ENCODE results near the gene PDE4B. TPM values are rescaled to one million over a fixed set of nuclear protein-coding genes. Genes with fewer than 3 reads are reported as not detected.

PDE4B gene
- total RNA-seq, 2 donors from 2014 or later: 4.3 to 18.0 TPM

DNA sequence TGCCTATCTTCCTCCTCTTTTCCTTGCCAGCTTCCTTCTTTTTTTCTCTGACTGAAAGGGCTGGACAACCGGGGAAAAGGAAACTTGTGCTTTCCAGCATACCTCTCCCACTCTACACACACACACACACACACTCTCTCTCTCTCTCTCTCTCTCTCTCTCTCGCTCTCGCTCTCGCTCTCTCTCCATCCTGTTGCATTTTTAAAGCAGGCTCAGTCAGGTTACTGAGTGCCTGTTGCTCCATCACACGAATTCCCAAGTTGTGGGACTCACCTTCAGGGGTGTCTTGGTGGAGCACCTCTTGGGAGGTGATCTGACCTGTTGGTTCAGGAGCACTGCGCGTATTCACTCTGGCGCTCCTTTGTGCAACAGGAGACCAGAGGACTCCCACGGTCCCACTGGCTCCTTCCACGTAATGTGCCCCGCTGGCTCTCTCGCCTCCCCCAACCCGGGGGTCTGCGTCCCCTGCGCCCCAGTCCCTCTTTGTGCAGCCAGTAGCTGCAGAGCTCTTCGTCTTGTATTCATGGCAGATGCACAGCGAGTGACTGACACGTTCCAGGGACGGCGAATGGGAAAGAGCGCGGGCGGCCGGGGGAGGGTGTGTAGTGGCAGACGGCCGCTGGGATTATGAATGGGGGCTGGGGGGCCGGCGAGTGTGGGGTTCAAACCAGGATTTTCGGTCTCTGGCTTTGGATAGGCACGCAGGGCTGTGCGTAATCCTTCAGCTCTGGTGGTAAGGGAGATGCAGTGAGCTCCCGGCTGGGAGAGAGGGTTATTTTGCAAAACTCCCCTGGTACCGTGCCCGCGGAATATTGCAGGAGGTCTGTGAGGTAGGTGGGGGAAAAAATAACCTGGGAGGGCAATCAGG, 660 bp upstream of the PDE4B start:
- Histone ChIP-seq H3K27ac (ENCODE audit: low read depth, low read length) (no peak overlapping the region), H3K36me3 (ENCODE audit: control insufficient read depth, insufficient read depth, low read length) (no peaks in the 10 kb centered on the region), H3K27me3 (ENCODE audit: control insufficient read depth, insufficient read depth, low read length, poor library complexity, severe bottlenecking) (peaks cover 69% of the 10 kb centered on the region), H3K4me3 (ENCODE audit: low read length) (peak overlapping the region; percentile 79), H3K4me1 (ENCODE audit: control insufficient read depth, insufficient read depth, low read length) (no peaks in the 10 kb centered on the region), H3K9me3 (ENCODE audit: control insufficient read depth, low read length) (peaks cover 6% of the 10 kb centered on the region), H3K9ac (ENCODE audit: extremely low read depth, low read length, poor library complexity, severe bottlenecking) (no peak overlapping the region)
- peak overlapping the region; percentile 65 for H3K4me3 Mint-ChIP-seq
- 9 to 14% methylated on average over 9 to 35 of the region's 35 CpGs for WGBS, 2 experiments (ENCODE audit: insufficient coverage in 1 of 2, insufficient read length in 1 of 2)
- DNase-seq: peak; percentile 75
- peaks cover 5% of the 10 kb centered on the region for H3K9me3 Mint-ChIP-seq
- TF ChIP-seq, protein P1, sequence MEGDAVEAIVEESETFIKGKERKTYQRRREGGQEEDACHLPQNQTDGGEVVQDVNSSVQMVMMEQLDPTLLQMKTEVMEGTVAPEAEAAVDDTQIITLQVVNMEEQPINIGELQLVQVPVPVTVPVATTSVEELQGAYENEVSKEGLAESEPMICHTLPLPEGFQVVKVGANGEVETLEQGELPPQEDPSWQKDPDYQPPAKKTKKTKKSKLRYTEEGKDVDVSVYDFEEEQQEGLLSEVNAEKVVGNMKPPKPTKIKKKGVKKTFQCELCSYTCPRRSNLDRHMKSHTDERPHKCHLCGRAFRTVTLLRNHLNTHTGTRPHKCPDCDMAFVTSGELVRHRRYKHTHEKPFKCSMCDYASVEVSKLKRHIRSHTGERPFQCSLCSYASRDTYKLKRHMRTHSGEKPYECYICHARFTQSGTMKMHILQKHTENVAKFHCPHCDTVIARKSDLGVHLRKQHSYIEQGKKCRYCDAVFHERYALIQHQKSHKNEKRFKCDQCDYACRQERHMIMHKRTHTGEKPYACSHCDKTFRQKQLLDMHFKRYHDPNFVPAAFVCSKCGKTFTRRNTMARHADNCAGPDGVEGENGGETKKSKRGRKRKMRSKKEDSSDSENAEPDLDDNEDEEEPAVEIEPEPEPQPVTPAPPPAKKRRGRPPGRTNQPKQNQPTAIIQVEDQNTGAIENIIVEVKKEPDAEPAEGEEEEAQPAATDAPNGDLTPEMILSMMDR (conservative IDR thresholded peaks at IDR 0.05): no peak
- no peak overlapping the region for H3K27ac Mint-ChIP-seq
- no peaks in the 10 kb centered on the region for H3K4me1 Mint-ChIP-seq
- no peaks in the 10 kb centered on the region for H3K36me3 Mint-ChIP-seq (ENCODE audit: low read depth)
- H3K27me3 Mint-ChIP-seq (ENCODE audit: insufficient read depth): peaks cover 75% of the 10 kb centered on the region

DNA sequence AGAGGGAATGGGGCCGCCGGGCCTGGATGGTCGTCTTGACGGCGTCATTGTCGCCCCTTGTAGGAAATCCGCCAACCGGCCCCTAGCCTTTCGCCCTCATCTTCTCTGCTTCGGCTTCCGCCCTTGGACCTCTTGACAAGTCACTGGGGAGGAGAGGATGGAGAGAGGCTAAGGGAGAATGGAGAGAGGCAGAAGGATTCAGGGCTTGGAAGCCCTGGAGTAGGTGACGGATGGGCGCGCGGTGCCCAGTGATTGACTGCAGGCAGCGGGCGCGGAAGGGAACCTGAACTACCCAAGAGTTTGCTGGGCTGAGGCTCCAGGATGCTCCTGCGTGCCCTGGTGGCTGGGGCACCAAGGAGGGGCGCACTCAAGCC, 651 bp downstream of the PDE4B start:
- Mint-ChIP-seq H3K36me3 (ENCODE audit: low read depth) (no peaks in the 10 kb centered on the region), H3K27me3 (ENCODE audit: insufficient read depth) (peaks cover 80% of the 10 kb centered on the region), H3K4me1 (no peaks in the 10 kb centered on the region), H3K27ac (no peak overlapping the region), H3K4me3 (peak overlapping the region; percentile 65), H3K9me3 (peaks cover 5% of the 10 kb centered on the region)
- peak; percentile 72 for DNase-seq
- Histone ChIP-seq H3K9ac (ENCODE audit: extremely low read depth, low read length, poor library complexity, severe bottlenecking) (no peak overlapping the region), H3K9me3 (ENCODE audit: control insufficient read depth, low read length) (peaks cover 6% of the 10 kb centered on the region), H3K4me3 (ENCODE audit: low read length) (peak overlapping the region; percentile 79), H3K4me1 (ENCODE audit: control insufficient read depth, insufficient read depth, low read length) (no peaks in the 10 kb centered on the region), H3K27ac (ENCODE audit: low read depth, low read length) (no peak overlapping the region), H3K36me3 (ENCODE audit: control insufficient read depth, insufficient read depth, low read length) (no peaks in the 10 kb centered on the region), H3K27me3 (ENCODE audit: control insufficient read depth, insufficient read depth, low read length, poor library complexity, severe bottlenecking) (peaks cover 69% of the 10 kb centered on the region)
- WGBS, 2 experiments (ENCODE audit: insufficient coverage in 1 of 2, insufficient read length in 1 of 2): 7 to 14% methylated on average over 11 to 20 of the region's 20 CpGs
- TF ChIP-seq, protein P1 (conservative IDR thresholded peaks at IDR 0.05): no peak

DNA sequence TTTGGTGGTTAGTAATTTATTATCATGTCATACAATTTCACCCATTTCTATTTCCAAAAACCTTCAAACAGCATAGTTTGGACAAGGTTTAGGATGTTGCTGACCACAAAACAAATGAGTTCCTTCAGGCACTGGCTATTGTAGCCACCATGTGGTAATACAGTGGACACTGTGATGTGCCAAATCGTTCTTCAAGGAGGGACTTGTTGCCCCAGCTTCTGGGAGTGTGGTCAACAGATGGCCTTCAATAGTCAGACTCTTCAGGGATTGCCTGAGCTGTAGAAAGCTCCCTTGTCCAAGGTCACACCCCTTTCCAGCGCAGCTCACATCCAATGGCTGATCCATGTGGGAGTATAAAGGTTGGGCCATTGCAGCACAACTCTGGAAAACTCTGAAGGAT, 2.6 kb downstream of the PDE4B start:
- Histone ChIP-seq H3K9ac (ENCODE audit: extremely low read depth, low read length, poor library complexity, severe bottlenecking) (no peak overlapping the region), H3K27me3 (ENCODE audit: control insufficient read depth, insufficient read depth, low read length, poor library complexity, severe bottlenecking) (peaks cover 62% of the 10 kb centered on the region), H3K36me3 (ENCODE audit: control insufficient read depth, insufficient read depth, low read length) (no peaks in the 10 kb centered on the region), H3K4me1 (ENCODE audit: control insufficient read depth, insufficient read depth, low read length) (no peaks in the 10 kb centered on the region), H3K27ac (ENCODE audit: low read depth, low read length) (no peak overlapping the region), H3K9me3 (ENCODE audit: control insufficient read depth, low read length) (no peaks in the 10 kb centered on the region), H3K4me3 (ENCODE audit: low read length) (no peak overlapping the region)
- TF ChIP-seq, protein P1 (conservative IDR thresholded peaks at IDR 0.05): no peak
- Mint-ChIP-seq H3K27me3 (ENCODE audit: insufficient read depth) (peaks cover 66% of the 10 kb centered on the region), H3K4me3 (no peak overlapping the region), H3K27ac (no peak overlapping the region), H3K9me3 (no peaks in the 10 kb centered on the region), H3K4me1 (no peaks in the 10 kb centered on the region), H3K36me3 (ENCODE audit: low read depth) (no peaks in the 10 kb centered on the region)
- WGBS, 2 experiments (ENCODE audit: insufficient coverage in 1 of 2, insufficient read length in 1 of 2): 80 to 92% methylated on average over 2 of the region's 2 CpGs
- DNase-seq: no peak

Measured in endodermal cell (in vitro differentiated cells).